GM10266 (cell line): ENCODE data around the gene OR8G1.
"Not testable (repeated sequence)": the region's sequence is repeated elsewhere in the genome, so short reads cannot be mapped to it uniquely, and the experiment has no call there.

Experiments
- DNase-seq: peaks from one replicate; pipeline ENCODE4 v3.0.0; 2012; ENCODE audit errors: extremely low spot score
- TF ChIP-seq, protein P1 (sequence below): IDR thresholded peaks from 2 replicates; pipeline ENCODE4 v1.5.1; 2012; ENCODE audit warnings: mild to moderate bottlenecking, low read depth; ENCODE audit not compliant: control insufficient read depth, insufficient read depth; ENCODE audit errors: missing control alignments

The OR8G1 gene

DNA sequence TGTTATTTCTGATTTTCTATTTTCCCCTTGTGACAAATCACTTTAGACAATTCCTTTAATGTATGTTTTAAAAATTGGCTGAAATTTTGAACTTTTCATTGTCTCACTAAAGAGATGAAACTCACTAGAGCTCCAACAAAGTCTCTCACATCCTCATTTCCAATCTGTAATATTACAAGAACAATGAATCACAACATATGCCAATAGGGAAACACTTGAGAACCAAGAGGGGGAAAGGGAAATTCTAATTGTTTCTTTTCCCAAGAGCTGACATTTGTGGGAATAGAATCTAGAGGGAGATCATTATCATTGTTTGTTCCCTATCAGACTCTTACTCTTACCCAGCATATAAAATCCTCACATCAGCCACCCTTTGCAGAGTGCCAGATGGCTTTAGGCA is 29.6 kb upstream of the OR8G1 start:
- no peak for DNase-seq
- TF ChIP-seq, protein P1, sequence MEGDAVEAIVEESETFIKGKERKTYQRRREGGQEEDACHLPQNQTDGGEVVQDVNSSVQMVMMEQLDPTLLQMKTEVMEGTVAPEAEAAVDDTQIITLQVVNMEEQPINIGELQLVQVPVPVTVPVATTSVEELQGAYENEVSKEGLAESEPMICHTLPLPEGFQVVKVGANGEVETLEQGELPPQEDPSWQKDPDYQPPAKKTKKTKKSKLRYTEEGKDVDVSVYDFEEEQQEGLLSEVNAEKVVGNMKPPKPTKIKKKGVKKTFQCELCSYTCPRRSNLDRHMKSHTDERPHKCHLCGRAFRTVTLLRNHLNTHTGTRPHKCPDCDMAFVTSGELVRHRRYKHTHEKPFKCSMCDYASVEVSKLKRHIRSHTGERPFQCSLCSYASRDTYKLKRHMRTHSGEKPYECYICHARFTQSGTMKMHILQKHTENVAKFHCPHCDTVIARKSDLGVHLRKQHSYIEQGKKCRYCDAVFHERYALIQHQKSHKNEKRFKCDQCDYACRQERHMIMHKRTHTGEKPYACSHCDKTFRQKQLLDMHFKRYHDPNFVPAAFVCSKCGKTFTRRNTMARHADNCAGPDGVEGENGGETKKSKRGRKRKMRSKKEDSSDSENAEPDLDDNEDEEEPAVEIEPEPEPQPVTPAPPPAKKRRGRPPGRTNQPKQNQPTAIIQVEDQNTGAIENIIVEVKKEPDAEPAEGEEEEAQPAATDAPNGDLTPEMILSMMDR, result no peak

- TF ChIP-seq, protein P1, result no peak
- DNase-seq, result no peak
Observed at GRCh38 chr11:124214027-124214426, 26.9 kb upstream of the OR8G1 start.

DNA sequence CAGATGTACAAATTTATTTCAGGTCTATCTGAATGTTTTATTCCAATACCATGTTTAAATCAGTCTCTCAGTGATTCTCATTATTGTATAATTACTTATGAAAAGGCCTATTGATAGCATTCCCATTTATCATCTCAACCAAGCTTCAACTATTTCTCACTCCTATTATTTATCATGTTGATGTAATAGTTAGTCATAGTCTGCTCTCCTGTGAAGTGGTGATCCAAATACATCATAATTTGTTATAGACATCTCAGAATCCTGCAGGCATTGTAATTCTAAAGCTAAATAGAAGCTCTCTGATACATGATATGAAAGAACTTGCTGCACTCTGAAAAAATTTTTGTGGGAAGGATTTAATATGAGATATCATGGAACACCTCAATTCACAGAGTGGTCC is 21.8 kb upstream of the OR8G1 start:
- no peak for DNase-seq
- TF ChIP-seq, protein P1, result no peak

GRCh38 chr11:124222407-124222806 is 18.5 kb upstream of the OR8G1 start:
- TF ChIP-seq, protein P1, result no peak

GRCh38 chr11:124224618-124225423 is 16.1 kb upstream of the OR8G1 start:
- not testable (repeated sequence) for DNase-seq

More at GRCh38 chr11:124222407-124222806, 18.5 kb upstream of the OR8G1 start:
- no peak for DNase-seq

- TF ChIP-seq, protein P1, result no peak
- DNase-seq, result no peak
Observed at GRCh38 chr11:124225471-124225870, 15.4 kb upstream of the OR8G1 start.

DNA sequence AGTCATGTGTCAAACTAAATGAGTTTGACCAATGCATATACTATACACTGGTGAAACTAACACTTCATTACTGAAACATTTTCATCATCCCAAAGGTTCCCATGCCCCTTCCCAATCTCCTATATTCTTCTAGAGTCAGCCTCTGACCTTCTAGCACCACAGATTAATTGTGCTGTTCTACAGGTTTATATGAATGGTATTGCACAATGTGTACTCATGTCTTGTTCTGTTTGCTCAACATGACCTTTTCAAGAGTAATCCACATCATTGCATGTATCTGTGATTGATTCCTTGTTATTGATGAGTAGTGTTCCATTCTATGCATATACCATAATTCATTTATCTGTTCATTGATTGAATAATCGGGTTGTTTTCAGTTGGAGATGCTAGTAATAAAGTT is 7.5 kb upstream of the OR8G1 start:
- DNase-seq, result no peak
- TF ChIP-seq, protein P1, result no peak
